Motor neuron (in vitro differentiated cells): ENCODE measurements around the gene MKRN3. TPM values are rescaled to one million over a fixed set of nuclear protein-coding genes. Genes with fewer than 3 reads are reported as not detected.

Experiments
- ATAC-seq, 8 experiments: fragments of 200-7000 bp; cut with Tn5 transposase; replicated peaks in 6 of 8; 2 replicates each; pipeline ENCODE4 v1.8.0; 2021; ENCODE audit warnings: mild to moderate bottlenecking in 8 of 8, moderate library complexity in 8 of 8
- H3K27ac ChIP-seq, 2 donors: fragments of 250-450 bp; sonication (Bioruptor Pico); 2 replicates each; pipeline ENCODE4 v1.9.0; 2021; ENCODE audit warnings: antibody characterized with exemption in 2 of 2, mild to moderate bottlenecking in 2 of 2, moderate library complexity in 1 of 2
- H3K4me1 ChIP-seq, 2 donors: fragments of 250-450 bp; sonication (Bioruptor Pico); replicated peaks in 1 of 2; 2 replicates each; pipeline ENCODE4 v1.6.1; 2021; ENCODE audit warnings: antibody characterized with exemption in 2 of 2, mild to moderate bottlenecking in 2 of 2, moderate library complexity in 1 of 2
- H3K4me3 ChIP-seq, 5 donors: fragments of 250-450 bp; sonication (Bioruptor Pico); 2 replicates each; pipeline ENCODE4 v1.9.0; 2021; ENCODE audit warnings: antibody characterized with exemption in 5 of 5, mild to moderate bottlenecking in 5 of 5, moderate library complexity in 4 of 5
- WGBS, 10 experiments: fragments of 450-650 bp; shearing (Covaris generic); methylation state at CpG; one replicate each; pipeline ENCODE4 v1.0.0; 2022; 5-methylcytosine and 5-hydroxymethylcytosine counted together
- in situ Hi-C, 9 experiments: fragments of 400-800 bp; cut with MboI; loops; one replicate each; pipeline ENCODE4 v1.15.0; 2021; ENCODE audit warnings: low sequenced_read_pairs in 9 of 9, low pct_unique_long_range_greater_than_20kb in 2 of 9; ENCODE audit not compliant: unreplicated experiment in 9 of 9
- total RNA-seq, 8 experiments: library from RNA; unstranded; fragments of 300-600 nt; gene quantifications; 2 replicates each; pipeline versions ENCODE4 v1.2.3 to v1.2.4, GENCODE V29; 2022

MKRN3 gene
- total RNA-seq, 8 experiments from 2014 or later: 0.84 to 33.3 (median 19.4) TPM

GRCh38 chr15:23566071-23566554 is 639 bp downstream of the MKRN3 start:
- in situ Hi-C loops: no loop called here
- H3K27ac ChIP-seq: peak overlapping the region; percentile 99
- ATAC-seq: peak in 5 of 8 experiments; percentile 57 to 75 (median 63)

DNA sequence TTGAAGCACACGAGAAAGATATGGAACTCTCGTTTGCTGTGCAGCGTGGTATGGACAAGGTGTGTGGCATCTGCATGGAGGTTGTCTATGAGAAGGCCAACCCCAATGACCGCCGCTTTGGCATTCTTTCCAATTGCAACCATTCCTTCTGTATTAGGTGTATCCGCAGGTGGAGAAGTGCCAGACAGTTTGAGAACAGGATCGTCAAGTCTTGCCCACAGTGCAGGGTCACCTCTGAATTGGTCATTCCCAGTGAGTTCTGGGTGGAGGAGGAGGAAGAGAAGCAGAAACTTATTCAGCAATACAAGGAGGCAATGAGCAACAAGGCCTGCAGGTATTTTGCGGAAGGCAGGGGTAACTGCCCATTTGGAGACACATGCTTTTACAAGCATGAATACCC is 1.2 kb downstream of the MKRN3 start:
- no peak for ATAC-seq
- WGBS, 10 experiments: 60 to 80% (median 73%) methylated on average over 1 to 6 of the region's 8 CpGs; no CpG with 5 or more reads in 6 of the 10 experiments
- Histone ChIP-seq H3K4me3 (peak overlapping the region; percentile 81 to 98 (median 91)), H3K27ac (peak overlapping the region; percentile 99), H3K4me1 (peaks cover 42 to 47% of the 10 kb centered on the region in 2 donors)
- in situ Hi-C loops: no loop called here

More at GRCh38 chr15:23566071-23566554, 639 bp downstream of the MKRN3 start:
- WGBS, 10 experiments: 0 to 65% (median 28%) methylated on average over 1 to 8 of the region's 22 CpGs; no CpG with 5 or more reads in 4 of the 10 experiments
- peak overlapping the region; percentile 81 to 98 (median 91) for H3K4me3 ChIP-seq
- H3K4me1 ChIP-seq: peaks cover 42 to 43% of the 10 kb centered on the region in 2 donors

DNA sequence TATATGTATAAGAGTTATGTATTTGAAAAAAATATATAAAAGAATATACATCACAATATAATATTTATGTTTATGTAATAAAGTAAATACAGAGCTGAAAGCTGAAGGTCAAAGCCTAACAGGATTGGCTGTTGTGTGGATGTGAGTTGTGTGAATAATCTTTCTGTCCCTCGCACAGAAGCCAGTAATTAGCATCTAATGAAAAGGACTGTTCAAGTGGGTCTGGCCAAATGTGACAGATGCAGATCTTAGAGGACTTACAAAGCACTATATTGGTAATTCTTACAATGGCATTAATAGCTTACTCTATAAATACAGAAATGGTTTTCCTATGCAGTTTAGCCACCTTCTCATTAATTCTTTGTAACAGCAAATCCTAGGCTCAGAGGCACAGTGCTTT is 2.4 kb downstream of the MKRN3 start:
- ATAC-seq: no peak
- Histone ChIP-seq H3K4me3 (peak overlapping the region in 4 of 5 donors; percentile 9 to 94 (median 54)), H3K27ac (peak overlapping the region in 1 of 2 donors; percentile 78), H3K4me1 (peaks cover 36 to 49% of the 10 kb centered on the region in 2 donors)
- in situ Hi-C loops: no loop called here
- 0 to 29% (median 0%) methylated on average over 1 of the region's 1 CpG; no CpG with 5 or more reads in 1 of the 10 experiments for WGBS, 10 experiments

GRCh38 chr15:23569151-23569925 is 3.9 kb downstream of the MKRN3 start:
- WGBS, 10 experiments: 0 to 57% (median 20%) methylated on average over 1 to 5 of the region's 5 CpGs
- H3K4me3 ChIP-seq: peak overlapping the region in 4 of 5 donors; percentile 15 to 94 (median 54)
- peak overlapping the region; percentile 76 to 78 for H3K27ac ChIP-seq
- H3K4me1 ChIP-seq: peaks cover 35 to 41% of the 10 kb centered on the region in 2 donors
- ATAC-seq: no peak
- in situ Hi-C loops: no loop called here

GRCh38 chr15:23570486-23570885 is 5.0 kb downstream of the MKRN3 start:
- 0 to 20% (median 2%) methylated on average over 1 to 3 of the region's 3 CpGs; no CpG with 5 or more reads in 2 of the 10 experiments for WGBS, 10 experiments
- peaks cover 35 to 41% of the 10 kb centered on the region in 2 donors for H3K4me1 ChIP-seq
- in situ Hi-C loops: no loop called here
- peak overlapping the region in 4 of 5 donors; percentile 3 to 7 (median 6) for H3K4me3 ChIP-seq
- peak overlapping the region; percentile 76 to 78 for H3K27ac ChIP-seq
- peak in 5 of 8 experiments; percentile 59 to 71 (median 64) for ATAC-seq

DNA sequence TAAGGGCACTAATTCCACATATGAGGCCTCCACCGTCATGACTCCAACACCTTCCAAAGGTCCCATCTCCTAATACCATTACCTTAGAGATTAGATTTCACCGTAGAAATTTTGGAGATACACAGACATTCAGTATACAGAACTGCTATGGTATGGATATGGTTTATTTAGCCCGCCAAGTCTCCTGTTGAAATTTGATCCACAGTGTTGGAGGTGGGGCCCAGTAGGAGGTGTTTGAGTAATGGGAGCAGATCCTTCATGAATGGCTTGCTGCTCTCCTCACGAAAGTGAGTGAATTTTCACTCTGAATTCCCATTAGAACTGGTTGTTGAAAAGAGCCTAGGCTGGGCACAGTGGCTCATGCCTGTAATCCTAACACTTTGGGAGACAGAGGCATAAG is 7.4 kb downstream of the MKRN3 start:
- no peak for ATAC-seq
- no peak overlapping the region for H3K27ac ChIP-seq
- H3K4me3 ChIP-seq: no peak overlapping the region
- H3K4me1 ChIP-seq: peaks cover 31 to 41% of the 10 kb centered on the region in 2 donors
- in situ Hi-C loops: no loop called here
- 0 to 100% (median 54%) methylated on average over 1 to 4 of the region's 4 CpGs; no CpG with 5 or more reads in 2 of the 10 experiments for WGBS, 10 experiments

- WGBS, 10 experiments: 0 to 80% (median 17%) methylated on average over 1 to 2 of the region's 3 CpGs; no CpG with 5 or more reads in 3 of the 10 experiments
- in situ Hi-C loops: no loop called here
- H3K27ac ChIP-seq: no peak overlapping the region
- H3K4me1 ChIP-seq: peaks cover 24 to 31% of the 10 kb centered on the region in 2 donors
- no peak overlapping the region for H3K4me3 ChIP-seq
- no peak for ATAC-seq
Measured at GRCh38 chr15:23574742-23575141, 9.3 kb downstream of the MKRN3 start.

- ATAC-seq: no peak
Measured at GRCh38 chr15:23576061-23576460, 10.6 kb downstream of the MKRN3 start.

GRCh38 chr15:23578521-23579150 is 13.2 kb downstream of the MKRN3 start:
- in situ Hi-C loops: no loop called here
- no peak for ATAC-seq
- Histone ChIP-seq H3K4me1 (no peaks in the 10 kb centered on the region), H3K4me3 (no peak overlapping the region), H3K27ac (no peak overlapping the region)
- WGBS, 10 experiments: 0 to 94% (median 40%) methylated on average over 1 to 3 of the region's 4 CpGs; no CpG with 5 or more reads in 3 of the 10 experiments

More at GRCh38 chr15:23576061-23576460, 10.6 kb downstream of the MKRN3 start:
- in situ Hi-C loops: no loop called here
- Histone ChIP-seq H3K4me3 (no peak overlapping the region), H3K4me1 (peaks cover 15 to 18% of the 10 kb centered on the region in 2 donors), H3K27ac (no peak overlapping the region)
- WGBS, 10 experiments: 0 to 100% (median 49%) methylated on average over 1 of the region's 1 CpG; no CpG with 5 or more reads in 4 of the 10 experiments

GRCh38 chr15:23588268-23588667 is 22.8 kb downstream of the MKRN3 start:
- ATAC-seq: no peak
- H3K27ac ChIP-seq: no peak overlapping the region
- no peak overlapping the region for H3K4me3 ChIP-seq
- in situ Hi-C loops: no loop called here
- 0 to 94% (median 10%) methylated on average over 1 to 2 of the region's 2 CpGs; no CpG with 5 or more reads in 4 of the 10 experiments for WGBS, 10 experiments
- no peaks in the 10 kb centered on the region for H3K4me1 ChIP-seq

DNA sequence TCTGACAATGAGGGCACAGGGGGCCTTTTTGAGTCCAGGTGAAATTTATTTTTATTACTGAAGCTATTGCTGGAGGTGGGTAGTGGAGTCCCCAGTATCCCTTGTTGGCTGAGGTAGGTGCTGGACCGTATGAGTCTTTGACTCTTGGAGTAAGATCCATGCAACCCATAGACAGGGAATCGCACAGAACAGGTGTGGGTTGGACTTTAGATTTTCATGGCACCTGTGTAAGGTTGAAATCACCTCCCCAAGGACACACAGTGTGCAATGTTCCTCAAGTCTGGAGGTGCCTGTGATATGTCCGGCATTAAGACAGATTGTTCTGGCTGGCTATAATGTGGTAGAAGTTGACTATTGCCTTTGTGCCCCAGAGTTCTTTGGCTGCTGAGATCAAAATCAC is 23.5 kb downstream of the MKRN3 start:
- 0 to 100% (median 39%) methylated on average over 1 of the region's 3 CpGs; no CpG with 5 or more reads in 4 of the 10 experiments for WGBS, 10 experiments
- Histone ChIP-seq H3K4me1 (no peaks in the 10 kb centered on the region), H3K4me3 (no peak overlapping the region), H3K27ac (no peak overlapping the region)
- no peak for ATAC-seq
- in situ Hi-C loops: no loop called here

DNA sequence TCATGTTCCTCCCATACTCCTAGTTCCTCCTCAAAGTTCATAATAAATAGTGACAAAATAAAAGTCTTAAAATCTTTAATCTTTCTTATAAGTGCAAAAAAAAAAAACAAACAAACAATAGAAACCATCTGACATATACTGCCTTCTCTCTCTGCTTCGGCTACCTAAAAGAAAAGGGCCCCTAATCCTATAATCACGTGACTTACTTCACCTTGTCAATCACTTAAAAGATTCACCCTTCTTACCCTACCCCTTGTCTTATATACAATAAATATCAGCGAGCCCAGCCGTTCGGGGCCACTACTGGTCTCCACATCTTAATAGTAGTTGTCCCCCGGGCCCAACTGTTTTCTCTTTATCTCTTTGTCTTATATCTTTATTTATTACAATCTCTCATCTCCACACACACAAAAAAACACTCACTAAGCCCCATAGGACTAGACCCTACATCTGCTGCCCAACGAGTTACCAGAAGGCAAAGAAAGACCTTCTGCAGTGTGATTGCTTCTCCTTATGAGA is 28.8 kb downstream of the MKRN3 start:
- no peaks in the 10 kb centered on the region for H3K4me1 ChIP-seq
- WGBS, 10 experiments: 9 to 96% (median 60%) methylated on average over 1 to 7 of the region's 7 CpGs; no CpG with 5 or more reads in 1 of the 10 experiments
- ATAC-seq: no peak
- in situ Hi-C loops: no loop called here
- H3K27ac ChIP-seq: no peak overlapping the region
- no peak overlapping the region for H3K4me3 ChIP-seq

DNA sequence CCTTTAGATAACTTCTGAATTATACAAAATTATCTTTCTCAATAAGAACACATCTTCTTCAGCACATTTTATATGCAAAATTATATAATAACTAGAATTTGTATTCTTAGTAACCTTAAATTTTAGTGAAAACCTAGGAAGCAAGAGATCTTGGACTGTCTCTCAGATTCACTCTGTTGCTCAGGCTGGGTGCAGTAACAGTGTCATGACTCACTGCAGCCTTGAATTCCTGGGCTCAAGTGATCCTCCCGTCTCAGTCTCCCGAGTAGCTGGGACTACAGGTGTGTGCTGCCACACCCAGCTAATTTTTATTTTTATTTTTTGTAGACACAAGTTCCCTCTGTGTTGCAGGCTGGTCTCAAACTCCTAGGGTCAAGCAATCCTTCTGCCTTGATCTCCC is 29.9 kb downstream of the MKRN3 start:
- H3K4me3 ChIP-seq: no peak overlapping the region
- ATAC-seq: no peak
- no peak overlapping the region for H3K27ac ChIP-seq
- in situ Hi-C loops: no loop called here
- 0 to 6% (median 0%) methylated on average over 1 to 2 of the region's 2 CpGs; no CpG with 5 or more reads in 7 of the 10 experiments for WGBS, 10 experiments
- no peaks in the 10 kb centered on the region for H3K4me1 ChIP-seq
